Subcutaneous preadipocyte (primary cell): ENCODE data around the gene MC4R. TPM values are rescaled to one million over a fixed set of nuclear protein-coding genes. Genes with fewer than 3 reads are reported as not detected.

Source experiments
- total RNA-seq: library from RNA; depleted of rRNA; stranded (reverse); fragments of >200 nt; gene quantifications from 2 replicates; pipeline ENCODE4 v1.2.3, GENCODE V29; 2012

Gene MC4R
- not detected in 2 replicates for total RNA-seq

GRCh38 chr18:60372596-60372995 lies at the start of gene MC4R:
Gene MC4R (minus strand): TSS chr18:60372775. CDS start chr18:60372349, 426 bp downstream.

